Left lobe of liver (tissue), 2 donors: ENCODE measurements around the gene ENTPD2. TPM values are rescaled to one million over a fixed set of nuclear protein-coding genes. Genes with fewer than 3 reads are reported as not detected.
A peak's percentile ranks its signal among the peaks of the same experiment; 100 is the strongest.
"Not testable (repeated sequence)": the region's sequence is repeated elsewhere in the genome, so short reads cannot be mapped to it uniquely, and the experiment has no call there.

Source experiments
- ATAC-seq: fragments of 200-7000 bp; cut with Tn5 transposase; one replicate; pipeline ENCODE4 v1.9.1; 2020; ENCODE audit warnings: mild to moderate bottlenecking, moderate library complexity
- DNase-seq: peaks from one replicate; pipeline ENCODE4 v3.0.0-alpha.2; 2020; ENCODE audit warnings: low spot score
- total RNA-seq: library from RNA; stranded (reverse); gene quantifications from one replicate; pipeline ENCODE4 v1.2.1, GENCODE V29; 2021
- donor health status: DM: no; HTN: no; CAD: no; lungs with moderate emphysema.
- donor health status: DM: no; HTN: yes; CAD: no.

ENTPD2 gene
- total RNA-seq, 1 donor from 2014 or later: 1.7 TPM

DNA sequence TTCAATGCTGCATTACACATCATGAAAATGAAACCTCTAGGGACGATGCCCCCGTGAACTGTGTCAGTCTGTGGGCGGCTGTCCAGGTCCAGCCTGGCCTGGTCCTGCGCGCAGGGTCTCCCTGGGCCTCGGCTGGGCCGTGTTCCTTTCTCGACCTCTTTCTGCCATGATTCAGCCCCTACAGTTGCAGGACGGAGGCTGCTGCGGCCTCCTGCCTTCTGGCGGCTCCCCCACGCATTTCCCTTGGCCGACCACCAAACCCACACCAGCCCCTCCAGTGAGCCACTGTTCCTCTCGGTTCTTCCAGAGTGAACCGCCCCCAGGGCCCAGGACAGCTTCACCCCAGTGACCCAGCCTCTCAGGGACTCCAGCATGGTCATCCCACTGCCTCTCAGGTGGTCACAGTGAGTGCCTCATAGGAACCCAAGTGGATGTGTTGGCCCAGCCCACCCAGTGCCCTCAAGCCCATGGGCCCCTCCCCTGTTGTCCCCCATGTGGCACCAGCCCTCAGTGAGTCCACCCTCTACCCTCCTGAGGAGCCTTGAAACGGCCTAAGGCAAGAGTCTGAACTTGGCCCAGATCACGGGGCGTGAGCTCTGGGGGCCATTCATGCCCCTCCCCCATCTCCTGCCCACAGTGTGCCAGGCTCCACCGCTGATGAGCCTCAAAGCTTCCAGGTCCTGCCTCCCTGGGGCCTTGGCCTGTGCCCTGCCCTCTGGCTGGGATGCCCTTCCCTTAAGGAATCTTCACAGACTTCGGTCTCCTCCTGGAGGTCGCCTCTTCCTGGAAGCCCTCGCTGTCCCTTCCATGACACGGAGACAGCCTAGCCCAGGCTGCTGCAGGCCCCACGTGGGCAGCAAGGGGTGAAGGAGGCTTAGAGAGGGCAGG is 47.5 kb downstream of the ENTPD2 start:
- DNase-seq (no peak), ATAC-seq (peak; percentile 10)

DNA sequence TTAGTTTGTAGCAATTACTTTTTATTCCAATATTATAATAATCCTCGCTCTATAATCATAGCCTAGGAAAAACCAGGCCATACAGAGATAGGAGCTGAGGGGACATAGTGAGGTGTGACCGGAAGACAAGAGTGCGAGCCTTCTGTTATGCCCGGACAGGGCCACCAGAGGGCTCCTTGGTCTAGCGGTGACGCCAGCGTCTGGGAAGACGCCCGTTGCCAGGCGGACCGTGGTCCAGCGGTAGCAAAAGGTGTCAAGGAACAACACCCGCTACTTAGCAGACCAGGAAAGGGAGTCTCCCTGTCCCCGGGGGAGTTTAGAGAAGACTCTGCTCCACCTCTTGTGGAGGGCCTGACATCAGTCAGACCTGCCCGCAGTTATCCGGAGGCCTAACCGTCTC is 49.6 kb downstream of the ENTPD2 start:
- not testable (repeated sequence) for ATAC-seq, DNase-seq

DNA sequence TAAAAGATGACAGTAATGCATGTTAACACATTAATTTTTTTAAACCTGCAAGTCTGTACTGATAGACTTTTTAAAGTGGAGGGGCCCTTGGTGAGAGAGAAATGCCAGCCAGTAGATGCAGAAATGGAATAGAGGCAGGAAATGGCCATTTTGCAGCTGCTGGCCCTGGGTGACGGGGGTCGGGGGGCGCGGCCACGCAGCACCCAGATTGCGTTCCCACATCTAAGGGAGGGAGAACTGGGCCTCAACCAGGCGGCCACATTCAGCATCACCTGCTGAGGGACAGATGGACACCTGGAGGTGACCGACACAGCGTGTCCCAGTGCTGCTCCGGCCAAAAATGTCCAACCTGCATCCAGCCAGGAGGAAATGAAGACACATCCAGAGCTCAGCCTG is 51.2 kb downstream of the ENTPD2 start:
- ATAC-seq (no peak), DNase-seq (no peak)

DNA sequence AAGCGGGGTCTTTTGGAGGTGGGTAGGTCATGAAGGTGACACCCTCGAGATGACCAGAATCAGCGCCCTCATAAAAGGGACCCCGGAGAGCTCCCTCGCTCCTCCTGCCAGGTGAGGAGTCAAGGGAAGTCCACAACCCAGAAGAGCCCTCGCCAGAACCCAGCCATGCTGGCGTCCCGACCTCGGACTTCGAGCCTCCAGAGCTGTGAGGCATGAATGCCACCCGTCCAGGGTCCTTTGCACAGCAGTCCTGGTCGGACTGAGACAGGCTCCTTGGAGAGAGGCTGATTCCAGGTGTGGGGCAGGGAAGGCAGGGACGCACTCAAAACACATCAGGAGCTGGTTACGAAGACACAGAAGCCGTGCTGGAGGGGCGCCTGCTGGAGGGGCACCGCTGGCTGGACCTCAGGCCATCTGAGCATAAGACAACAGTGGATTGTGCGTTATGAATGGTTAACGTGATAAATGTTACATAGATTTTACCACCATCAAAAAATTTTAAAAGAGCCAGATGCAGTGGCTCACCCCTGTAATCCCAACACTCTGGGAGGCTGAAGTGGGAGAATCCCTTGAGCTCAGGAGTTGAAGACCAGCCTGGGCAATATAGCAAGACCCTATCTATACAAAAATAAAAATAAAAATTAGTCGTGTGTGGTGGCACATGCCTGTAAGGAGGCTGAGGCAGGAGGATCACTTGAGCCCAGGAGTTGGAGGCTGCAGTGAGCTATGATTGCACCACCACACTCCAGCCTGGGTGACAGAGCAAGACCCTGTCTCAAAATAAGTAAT is 51.8 kb downstream of the ENTPD2 start:
- no peak for DNase-seq
- peak; percentile 72 for ATAC-seq

DNA sequence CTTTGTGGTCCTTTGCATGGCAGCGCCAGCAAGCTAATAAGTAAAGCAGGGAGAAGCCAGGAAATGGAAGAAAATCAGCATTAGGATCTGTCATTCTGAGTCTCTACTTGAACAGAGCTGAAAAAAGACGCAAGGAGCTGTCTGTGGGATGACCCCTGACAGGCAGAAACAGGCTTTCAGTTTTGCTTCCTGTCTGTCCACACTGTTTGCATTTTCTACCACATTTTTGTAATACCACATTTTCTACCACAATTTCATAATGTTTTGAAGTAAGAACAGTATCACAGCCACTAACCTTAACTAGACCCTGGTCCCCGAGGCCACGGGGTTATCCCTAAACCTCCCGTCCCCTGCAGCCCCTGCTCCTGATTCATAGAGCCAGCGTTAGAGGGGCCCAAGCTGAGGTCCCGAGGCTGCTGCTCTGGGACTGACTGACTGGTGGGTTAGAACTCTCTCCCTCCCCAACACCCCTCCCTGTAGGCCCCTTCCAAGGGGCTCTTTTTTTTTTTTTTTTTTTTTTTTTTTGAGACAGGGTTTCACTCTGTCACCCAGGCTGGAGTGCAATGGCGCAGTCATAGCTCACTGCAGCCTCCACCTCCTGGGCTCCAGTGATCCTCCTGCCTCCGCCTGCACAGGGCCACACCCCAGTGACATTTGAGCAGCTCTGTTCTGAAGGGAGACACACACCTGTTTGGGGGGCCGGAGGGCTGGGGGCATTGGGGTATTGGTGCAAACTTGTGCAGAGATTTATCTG is 53.5 kb downstream of the ENTPD2 start:
- no peak for DNase-seq

More for the DNA sequence above, 53.5 kb downstream of the ENTPD2 start:
- no peak for ATAC-seq

Other genes starting within 250 kb of the ENTPD2 start
- gene RABL6, start 246.1 kb downstream of the ENTPD2 start, total RNA-seq: 18.4 TPM
- gene AJM1, start 211.6 kb downstream of the ENTPD2 start, total RNA-seq: 4.1 TPM
- gene PHPT1, start 204.7 kb downstream of the ENTPD2 start, total RNA-seq: 58.2 TPM
- 28.6 TPM for gene MAMDC4, start 201.7 kb downstream of the ENTPD2 start, total RNA-seq
- gene EDF1, start 187.8 kb downstream of the ENTPD2 start, total RNA-seq: 232 TPM
- 7.4 TPM for gene TRAF2, start 167.5 kb downstream of the ENTPD2 start, total RNA-seq
- gene FBXW5, start 109.3 kb downstream of the ENTPD2 start, total RNA-seq: 112 TPM
- gene C8G, start 108.8 kb downstream of the ENTPD2 start, total RNA-seq: 411 TPM
- gene LCN12, start 101.8 kb downstream of the ENTPD2 start, total RNA-seq: 30.3 TPM
- gene PTGDS, start 76.6 kb downstream of the ENTPD2 start, total RNA-seq: 5.2 TPM
- gene LCNL1, start 71.1 kb downstream of the ENTPD2 start, total RNA-seq: not detected
- 27.3 TPM for gene PAXX, start 61.6 kb downstream of the ENTPD2 start, total RNA-seq
- not detected for gene CLIC3, start 57.5 kb downstream of the ENTPD2 start, total RNA-seq
- 61.2 TPM for gene ABCA2, start 25.8 kb downstream of the ENTPD2 start, total RNA-seq
- 0.08 TPM for gene FUT7, start 22.0 kb downstream of the ENTPD2 start, total RNA-seq
- 16.6 TPM for gene NPDC1, start 7.9 kb downstream of the ENTPD2 start, total RNA-seq
- gene SAPCD2, start 16.5 kb upstream of the ENTPD2 start, total RNA-seq: 0.15 TPM
- 1.8 TPM for gene UAP1L1, start 23.5 kb upstream of the ENTPD2 start, total RNA-seq
- gene MAN1B1, start 32.9 kb upstream of the ENTPD2 start, total RNA-seq: 27.4 TPM
- gene DPP7, start 60.7 kb upstream of the ENTPD2 start, total RNA-seq: 87.0 TPM
- not detected for gene GRIN1, start 85.1 kb upstream of the ENTPD2 start, total RNA-seq
- not detected for gene LRRC26, start 116.0 kb upstream of the ENTPD2 start, total RNA-seq
- not detected for gene TMEM210, start 118.0 kb upstream of the ENTPD2 start, total RNA-seq
- 35.5 TPM for gene ANAPC2, start 134.5 kb upstream of the ENTPD2 start, total RNA-seq
- gene SSNA1, start 134.6 kb upstream of the ENTPD2 start, total RNA-seq: 29.4 TPM
- gene TPRN, start 146.7 kb upstream of the ENTPD2 start, total RNA-seq: 13.7 TPM
- gene TMEM203, start 151.6 kb upstream of the ENTPD2 start, total RNA-seq: 24.5 TPM
- 10.1 TPM for gene NDOR1, start 151.6 kb upstream of the ENTPD2 start, total RNA-seq
- 7.3 TPM for gene RNF208, start 168.2 kb upstream of the ENTPD2 start, total RNA-seq
- 0.81 TPM for gene CYSRT1, start 171.1 kb upstream of the ENTPD2 start, total RNA-seq
- not detected for gene RNF224, start 173.4 kb upstream of the ENTPD2 start, total RNA-seq
- not detected for gene SLC34A3, start 176.8 kb upstream of the ENTPD2 start, total RNA-seq
- 123 TPM for gene TUBB4B, start 187.2 kb upstream of the ENTPD2 start, total RNA-seq
- not detected for gene STPG3, start 197.2 kb upstream of the ENTPD2 start, total RNA-seq
- gene NELFB, start 201.3 kb upstream of the ENTPD2 start, total RNA-seq: 22.2 TPM
- 3.6 TPM for gene TOR4A, start 223.7 kb upstream of the ENTPD2 start, total RNA-seq
- 1.3 TPM for gene NRARP, start 248.2 kb upstream of the ENTPD2 start, total RNA-seq